Uterus (tissue), 4 donors: Measurements from ENCODE around the gene NFKBIZ. TPM values are rescaled to one million over a fixed set of nuclear protein-coding genes. Genes with fewer than 3 reads are reported as not detected.
"Not testable (repeated sequence)": the region's sequence is repeated elsewhere in the genome, so short reads cannot be mapped to it uniquely, and the experiment has no call there.

ENCODE experiments used
- DNase-seq, 2 donors: peaks; one replicate each; pipeline ENCODE4 v3.0.0-alpha.2; 2019 to 2020
- H3K27ac ChIP-seq, 2 donors: fragments of 200-600 bp; sonication (generic); 1 replicate in 1 of 2; 2 replicates in 1 of 2; pipeline ENCODE4 v1.5.1; 2016 to 2018
- H3K27me3 ChIP-seq, 2 donors: fragments of 200-600 bp; sonication (generic); one replicate each; pipeline ENCODE4 v1.5.1; 2018 to 2019; ENCODE audit warnings: control low read depth in 1 of 2
- H3K36me3 ChIP-seq, 2 donors: fragments of 200-600 bp; sonication (generic); one replicate each; pipeline ENCODE4 v1.5.1; 2019; ENCODE audit warnings: control low read depth in 1 of 2
- H3K4me1 ChIP-seq, 2 donors: fragments of 200-600 bp; sonication (generic); one replicate each; pipeline ENCODE4 v1.5.1; 2018 to 2019; ENCODE audit warnings: control low read depth in 1 of 2
- H3K4me3 ChIP-seq, 2 donors: fragments of 200-600 bp; sonication (generic); 1 replicate in 1 of 2; 2 replicates in 1 of 2; pipeline ENCODE4 v1.5.1; 2018 to 2019; ENCODE audit warnings: mild to moderate bottlenecking in 1 of 2
- H3K9me3 ChIP-seq, 2 donors: fragments of 200-600 bp; sonication (generic); one replicate each; pipeline ENCODE4 v1.5.1; 2019; ENCODE audit warnings: control low read depth in 1 of 2
- POLR2A ChIP-seq, 2 donors: fragments of 450-650 bp; IDR thresholded peaks; one replicate each; pipeline ENCODE4 v1.6.1; 2016; ENCODE audit warnings: antibody characterized with exemption in 2 of 2, mild to moderate bottlenecking in 1 of 2, moderate library complexity in 1 of 2
- intact Hi-C: fragments of 100-400 bp; cut with DNase I; formaldehyde crosslinking; loops from one replicate; pipeline ENCODE4 v1.15.1; 2023; ENCODE audit warnings: low total_unique reads
- total RNA-seq, 4 donors: library from RNA; depleted of rRNA in 3 of 4; stranded (reverse); fragments of >200 nt in 3 of 4; gene quantifications; one replicate each; pipeline versions ENCODE4 v1.1.0 to v1.2.4, GENCODE V29; 2014 to 2023
- TF ChIP-seq, protein P1 (sequence below), 4 experiments: fragments of 200-600 bp in 2 of 4; fragments of 450-650 bp in 2 of 4; sonication (generic) in 2 of 4; IDR thresholded peaks; one replicate each; pipeline ENCODE4 v1.5.1; 2016 to 2019; ENCODE audit warnings: antibody characterized with exemption in 4 of 4, mild to moderate bottlenecking in 2 of 4, moderate library complexity in 1 of 4
- donor health status: DM: yes; HTN: yes; CAD: no.

NFKBIZ gene
- total RNA-seq, 4 donors from 2014 or later: 10.2 to 119 (median 58.9) TPM

- H3K4me3 ChIP-seq: no peak overlapping the region
- H3K27me3 ChIP-seq: no peaks in the 10 kb centered on the region
- no peak for DNase-seq
- no peaks in the 10 kb centered on the region for H3K4me1 ChIP-seq
- H3K27ac ChIP-seq: no peak overlapping the region
- H3K36me3 ChIP-seq: no peaks in the 10 kb centered on the region
- intact Hi-C loops: no loop called here
- TF ChIP-seq POLR2A (IDR thresholded peaks at IDR 0.05): no peak
- TF ChIP-seq, protein P1, sequence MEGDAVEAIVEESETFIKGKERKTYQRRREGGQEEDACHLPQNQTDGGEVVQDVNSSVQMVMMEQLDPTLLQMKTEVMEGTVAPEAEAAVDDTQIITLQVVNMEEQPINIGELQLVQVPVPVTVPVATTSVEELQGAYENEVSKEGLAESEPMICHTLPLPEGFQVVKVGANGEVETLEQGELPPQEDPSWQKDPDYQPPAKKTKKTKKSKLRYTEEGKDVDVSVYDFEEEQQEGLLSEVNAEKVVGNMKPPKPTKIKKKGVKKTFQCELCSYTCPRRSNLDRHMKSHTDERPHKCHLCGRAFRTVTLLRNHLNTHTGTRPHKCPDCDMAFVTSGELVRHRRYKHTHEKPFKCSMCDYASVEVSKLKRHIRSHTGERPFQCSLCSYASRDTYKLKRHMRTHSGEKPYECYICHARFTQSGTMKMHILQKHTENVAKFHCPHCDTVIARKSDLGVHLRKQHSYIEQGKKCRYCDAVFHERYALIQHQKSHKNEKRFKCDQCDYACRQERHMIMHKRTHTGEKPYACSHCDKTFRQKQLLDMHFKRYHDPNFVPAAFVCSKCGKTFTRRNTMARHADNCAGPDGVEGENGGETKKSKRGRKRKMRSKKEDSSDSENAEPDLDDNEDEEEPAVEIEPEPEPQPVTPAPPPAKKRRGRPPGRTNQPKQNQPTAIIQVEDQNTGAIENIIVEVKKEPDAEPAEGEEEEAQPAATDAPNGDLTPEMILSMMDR (IDR thresholded peaks at IDR 0.05): no peak
- no peaks in the 10 kb centered on the region for H3K9me3 ChIP-seq
Observed at GRCh38 chr3:101873619-101874018, 24.3 kb downstream of the NFKBIZ start.

DNA sequence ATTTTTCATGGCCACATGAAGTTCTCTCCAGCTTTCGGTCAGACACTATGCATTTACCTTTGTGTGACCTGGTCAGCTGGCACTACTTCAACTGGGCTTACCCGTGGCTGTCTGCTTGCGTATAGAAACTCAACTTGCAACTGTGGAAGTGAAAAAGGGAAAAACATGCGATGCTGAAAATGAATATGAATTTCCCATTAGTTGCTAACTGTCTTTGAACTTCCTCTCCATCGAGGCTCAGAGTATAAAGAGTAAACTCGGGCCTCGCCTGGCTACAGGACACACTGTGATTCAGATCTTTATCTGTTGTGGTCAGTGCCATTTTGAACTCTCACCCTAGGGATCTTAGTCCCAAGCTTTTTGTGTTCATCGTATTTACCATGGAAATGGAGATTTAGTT lies 26.8 kb downstream of the NFKBIZ start:
- Histone ChIP-seq H3K36me3 (no peaks in the 10 kb centered on the region), H3K4me1 (no peaks in the 10 kb centered on the region), H3K4me3 (no peak overlapping the region), H3K27me3 (no peaks in the 10 kb centered on the region), H3K27ac (no peak overlapping the region), H3K9me3 (no peaks in the 10 kb centered on the region)
- intact Hi-C loops: no loop called here
- no peak for TF ChIP-seq POLR2A (IDR thresholded peaks at IDR 0.05)
- DNase-seq: no peak

DNA sequence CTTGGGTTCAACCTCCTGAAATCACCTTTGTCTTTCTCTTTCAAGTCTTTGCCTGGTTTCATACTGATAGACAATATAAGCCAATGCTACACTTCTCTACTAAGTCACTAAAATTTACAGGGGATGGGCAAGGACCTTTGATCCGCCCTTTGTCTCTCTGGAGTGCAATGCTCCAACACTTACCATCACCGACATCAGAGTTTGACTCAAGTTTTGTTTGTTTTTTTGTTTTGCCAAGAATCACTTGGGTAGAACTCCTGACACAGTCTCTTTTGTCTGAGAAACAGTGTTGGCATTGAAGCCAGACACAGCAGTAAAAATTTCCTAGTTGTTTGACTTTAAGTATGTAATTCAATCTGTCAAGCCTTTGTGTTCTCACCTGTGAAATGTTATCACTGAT lies 29.3 kb downstream of the NFKBIZ start:
- no peak overlapping the region for H3K27ac ChIP-seq
- H3K36me3 ChIP-seq: no peaks in the 10 kb centered on the region
- H3K4me1 ChIP-seq: no peaks in the 10 kb centered on the region
- H3K9me3 ChIP-seq: no peaks in the 10 kb centered on the region
- intact Hi-C loops: no loop called here
- H3K27me3 ChIP-seq: no peaks in the 10 kb centered on the region
- no peak for DNase-seq
- no peak overlapping the region for H3K4me3 ChIP-seq
- TF ChIP-seq POLR2A (IDR thresholded peaks at IDR 0.05): no peak
- TF ChIP-seq, protein P1 (IDR thresholded peaks at IDR 0.05): no peak

- Histone ChIP-seq H3K9me3 (no peaks in the 10 kb centered on the region), H3K4me1 (no peaks in the 10 kb centered on the region), H3K27ac (no peak overlapping the region), H3K27me3 (no peaks in the 10 kb centered on the region), H3K4me3 (no peak overlapping the region), H3K36me3 (no peaks in the 10 kb centered on the region)
- intact Hi-C loops: no loop called here
- TF ChIP-seq, protein P1 (IDR thresholded peaks at IDR 0.05): no peak
- no peak for TF ChIP-seq POLR2A (IDR thresholded peaks at IDR 0.05)
- no peak for DNase-seq
Observed at GRCh38 chr3:101879102-101879501, 29.8 kb downstream of the NFKBIZ start.

DNA sequence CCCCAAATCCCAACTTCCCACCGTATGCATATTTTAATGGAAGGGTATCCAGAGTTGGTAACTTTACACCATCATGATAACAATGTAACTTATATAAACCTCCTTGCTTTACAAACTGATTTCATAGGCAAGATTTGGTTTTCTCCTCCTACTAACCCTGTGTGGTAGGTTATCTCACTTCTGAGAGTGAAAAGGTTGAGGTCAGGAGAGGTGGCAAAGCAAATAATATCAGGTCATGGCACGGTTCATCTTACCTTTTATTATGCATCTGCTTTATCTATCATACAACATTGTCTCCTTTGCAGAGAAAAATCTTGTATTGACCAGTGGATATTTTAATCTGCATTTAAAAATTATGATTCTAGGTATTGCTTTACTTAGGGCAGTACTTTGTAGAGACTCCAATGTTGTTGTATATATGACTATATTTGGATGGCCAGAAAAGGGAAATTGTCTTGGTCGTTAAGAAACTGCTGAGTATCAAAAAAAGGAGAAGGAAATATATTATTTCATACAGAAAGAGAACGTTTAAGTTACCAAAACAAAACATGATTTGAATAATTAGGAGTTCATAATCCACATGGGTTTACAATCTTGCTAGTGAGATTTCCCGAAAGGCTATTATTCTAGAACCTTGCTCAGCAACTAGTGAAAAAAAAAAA lies 30.4 kb downstream of the NFKBIZ start:
- Histone ChIP-seq H3K4me1 (no peaks in the 10 kb centered on the region), H3K27ac (no peak overlapping the region), H3K27me3 (no peaks in the 10 kb centered on the region), H3K36me3 (no peaks in the 10 kb centered on the region), H3K4me3 (no peak overlapping the region), H3K9me3 (no peaks in the 10 kb centered on the region)
- TF ChIP-seq, protein P1 (IDR thresholded peaks at IDR 0.05): no peak
- no peak for TF ChIP-seq POLR2A (IDR thresholded peaks at IDR 0.05)
- DNase-seq: no peak
- intact Hi-C loops: no loop called here

GRCh38 chr3:101884776-101885175 lies 35.5 kb downstream of the NFKBIZ start:
- Histone ChIP-seq H3K36me3 (no peaks in the 10 kb centered on the region), H3K4me3 (no peak overlapping the region), H3K9me3 (no peaks in the 10 kb centered on the region), H3K27ac (no peak overlapping the region), H3K27me3 (no peaks in the 10 kb centered on the region), H3K4me1 (no peaks in the 10 kb centered on the region)
- TF ChIP-seq POLR2A (IDR thresholded peaks at IDR 0.05): no peak
- TF ChIP-seq, protein P1 (IDR thresholded peaks at IDR 0.05): no peak
- DNase-seq: no peak
- intact Hi-C loops: no loop called here

GRCh38 chr3:101885584-101885983 lies 36.3 kb downstream of the NFKBIZ start:
- H3K27me3 ChIP-seq, intact Hi-C loops, H3K4me1 ChIP-seq, H3K4me3 ChIP-seq, DNase-seq, H3K9me3 ChIP-seq, H3K36me3 ChIP-seq, H3K27ac ChIP-seq: not testable (repeated sequence)
